SK-N-MC (cell line): Measurements from ENCODE around the gene CFHR2.
"Not testable (repeated sequence)": the region's sequence is repeated elsewhere in the genome, so short reads cannot be mapped to it uniquely, and the experiment has no call there.

ENCODE experiments used
- DNase-seq: peaks from one replicate; pipeline ENCODE4 v3.0.0-alpha.2; 2011; ENCODE audit warnings: low read depth, low spot score
- H3K27ac ChIP-seq: fragments of 200-600 bp; sonication (generic); 2 replicates; pipeline ENCODE4 v1.5.1; 2016; ENCODE audit warnings: mixed run types
- H3K36me3 ChIP-seq: fragments of 200-600 bp; sonication (generic); 2 replicates; pipeline ENCODE4 v1.6.1; 2017; ENCODE audit warnings: antibody characterized with exemption, low read length, mixed read lengths; ENCODE audit not compliant: insufficient read depth
- H3K4me3 ChIP-seq: fragments of 200-600 bp; sonication (generic); 2 replicates; pipeline ENCODE4 v1.5.1; 2016
- H3K9ac ChIP-seq: fragments of 200-600 bp; sonication (generic); 2 replicates; pipeline ENCODE4 v1.8.0; 2017; ENCODE audit warnings: mixed run types, mixed read lengths; ENCODE audit not compliant: insufficient read length
- H3K9me3 ChIP-seq: fragments of 200-600 bp; sonication (generic); 2 replicates; pipeline ENCODE4 v1.6.1; 2017; ENCODE audit warnings: low read depth, mild to moderate bottlenecking, antibody characterized with exemption, low read length, moderate library complexity, mixed read lengths
- EZH2 ChIP-seq: fragments of 200-600 bp; sonication (generic); IDR thresholded peaks from one replicate; pipeline ENCODE4 v1.6.1; 2017; ENCODE audit warnings: antibody characterized with exemption
- FOXP2 ChIP-seq: optimal IDR thresholded peaks from 2 replicates; pipeline ENCODE3; 2011; ENCODE audit warnings: mild to moderate bottlenecking, moderate library complexity; ENCODE audit not compliant: insufficient read depth; ENCODE audit errors: extremely low read length, control extremely low read depth
- POLR2AphosphoS5 ChIP-seq: IDR thresholded peaks from 2 replicates; pipeline ENCODE4 v1.6.1; 2012; ENCODE audit warnings: mild to moderate bottlenecking, low read depth, low read length, borderline replicate concordance

CFHR2 gene

GRCh38 chr1:196943568-196943967 lies at the start of gene CFHR2:
Gene CFHR2 (plus strand): TSS chr1:196943738. CDS start chr1:196943881, 143 bp downstream.
- H3K9me3 ChIP-seq, H3K27ac ChIP-seq, H3K36me3 ChIP-seq, H3K4me3 ChIP-seq, DNase-seq, H3K9ac ChIP-seq: not testable (repeated sequence)

GRCh38 chr1:196896355-196896754 lies 47.2 kb upstream of the CFHR2 start:
- Histone ChIP-seq H3K9me3 (no peaks in the 10 kb centered on the region), H3K4me3 (no peak overlapping the region), H3K27ac (no peak overlapping the region), H3K9ac (no peak overlapping the region), H3K36me3 (no peaks in the 10 kb centered on the region)
- TF ChIP-seq POLR2AphosphoS5 (no peak), FOXP2 (no peak), EZH2 (no peak)
- no peak for DNase-seq

- TF ChIP-seq FOXP2 = no peak
- no peak for TF ChIP-seq POLR2AphosphoS5
- no peak for TF ChIP-seq EZH2
- no peak for DNase-seq
- H3K9me3 ChIP-seq = no peaks in the 10 kb centered on the region
- no peak overlapping the region for H3K27ac ChIP-seq
- no peak overlapping the region for H3K9ac ChIP-seq
- no peak overlapping the region for H3K4me3 ChIP-seq
- H3K36me3 ChIP-seq = no peaks in the 10 kb centered on the region
Observed at GRCh38 chr1:196897158-196897828, 46.2 kb upstream of the CFHR2 start.

GRCh38 chr1:196902344-196902743 lies 41.2 kb upstream of the CFHR2 start:
- no peak for DNase-seq
- Histone ChIP-seq H3K27ac (no peak overlapping the region), H3K9me3 (no peaks in the 10 kb centered on the region), H3K9ac (no peak overlapping the region), H3K4me3 (no peak overlapping the region), H3K36me3 (no peaks in the 10 kb centered on the region)
- TF ChIP-seq EZH2 (no peak), POLR2AphosphoS5 (no peak), FOXP2 (no peak)

- H3K9me3 ChIP-seq = no peaks in the 10 kb centered on the region
- no peak for DNase-seq
- no peak overlapping the region for H3K4me3 ChIP-seq
- no peaks in the 10 kb centered on the region for H3K36me3 ChIP-seq
- no peak overlapping the region for H3K27ac ChIP-seq
- TF ChIP-seq EZH2 = no peak
- no peak for TF ChIP-seq POLR2AphosphoS5
- no peak overlapping the region for H3K9ac ChIP-seq
Observed at GRCh38 chr1:196910215-196910614, 33.3 kb upstream of the CFHR2 start.

GRCh38 chr1:196912283-196912682 lies 31.3 kb upstream of the CFHR2 start:
- not testable (repeated sequence) for H3K4me3 ChIP-seq, H3K36me3 ChIP-seq, H3K27ac ChIP-seq, DNase-seq, H3K9ac ChIP-seq, H3K9me3 ChIP-seq

- DNase-seq, H3K4me3 ChIP-seq, H3K27ac ChIP-seq, H3K36me3 ChIP-seq, H3K9ac ChIP-seq, H3K9me3 ChIP-seq: not testable (repeated sequence)
Observed at GRCh38 chr1:196926839-196927238, 16.7 kb upstream of the CFHR2 start.

GRCh38 chr1:196932853-196933252 lies 10.7 kb upstream of the CFHR2 start:
- not testable (repeated sequence) for H3K4me3 ChIP-seq, H3K27ac ChIP-seq, DNase-seq, H3K9me3 ChIP-seq, H3K36me3 ChIP-seq, H3K9ac ChIP-seq

GRCh38 chr1:196933531-196934189 lies 9.9 kb upstream of the CFHR2 start:
- Histone ChIP-seq H3K4me3 (no peak overlapping the region), H3K27ac (no peak overlapping the region), H3K9ac (no peak overlapping the region), H3K36me3 (no peaks in the 10 kb centered on the region), H3K9me3 (no peaks in the 10 kb centered on the region)
- TF ChIP-seq EZH2 (no peak), FOXP2 (no peak), POLR2AphosphoS5 (no peak)
- no peak for DNase-seq

GRCh38 chr1:196941474-196941873 lies 2.1 kb upstream of the CFHR2 start:
- not testable (repeated sequence) for H3K9ac ChIP-seq, H3K9me3 ChIP-seq, H3K36me3 ChIP-seq, H3K4me3 ChIP-seq, H3K27ac ChIP-seq, DNase-seq
